ENCODE results near the gene PDLIM4.

DNA sequence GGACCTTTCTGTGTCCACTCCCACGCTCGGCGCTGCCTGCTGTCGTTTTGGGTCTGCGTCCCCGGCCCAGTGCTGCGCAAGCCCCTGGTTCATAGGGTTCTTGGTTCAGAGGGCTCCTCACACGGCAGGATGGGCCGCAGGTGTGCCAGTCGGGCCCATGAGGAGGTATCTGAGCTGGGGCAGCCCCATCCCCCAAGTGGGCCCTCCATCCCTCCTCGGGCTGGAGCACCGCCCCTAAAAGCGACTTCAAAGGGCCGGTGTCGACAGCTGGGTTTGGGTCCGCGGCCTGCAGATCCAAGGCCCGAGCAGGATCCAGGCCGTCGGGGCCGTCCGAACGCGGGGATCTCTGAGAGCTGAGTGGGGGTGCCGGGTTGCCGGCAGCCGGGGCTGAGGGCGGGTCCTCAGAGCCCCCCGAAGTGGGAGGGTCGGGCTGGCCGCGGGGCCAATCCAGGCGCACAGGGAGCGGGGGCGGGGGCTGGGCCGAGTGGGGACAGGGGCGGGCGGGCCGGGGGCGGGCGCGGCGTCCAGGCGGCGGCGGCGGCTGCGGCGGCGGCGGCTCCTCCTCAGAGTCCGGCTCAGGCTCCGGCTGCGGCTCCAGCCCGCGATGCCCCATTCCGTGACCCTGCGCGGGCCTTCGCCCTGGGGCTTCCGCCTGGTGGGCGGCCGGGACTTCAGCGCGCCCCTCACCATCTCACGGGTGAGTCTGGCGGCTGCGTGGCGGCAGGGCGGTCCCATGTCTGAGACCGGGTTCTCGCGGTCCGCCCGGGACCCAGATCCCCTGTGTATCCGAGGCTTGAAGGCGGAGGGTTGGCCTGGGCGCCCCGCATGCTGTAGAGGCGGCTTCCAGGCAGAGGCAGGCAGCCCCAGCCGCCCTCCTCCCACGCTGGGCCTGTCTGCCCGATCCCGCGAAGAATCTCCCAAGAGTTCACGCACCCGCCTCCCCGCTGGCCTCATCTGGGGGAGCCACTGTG lies at the start of gene PDLIM4:
- TF ChIP-seq FOXM1 (IDR thresholded peaks at IDR 0.05; ENCODE audit: borderline replicate concordance), result no peak
- no peak for TF ChIP-seq BHLHE40 (IDR thresholded peaks at IDR 0.05; ENCODE audit: borderline replicate concordance)
- TF ChIP-seq CTBP1 (IDR thresholded peaks at IDR 0.05; ENCODE audit: borderline replicate concordance), result no peak
- TF ChIP-seq SP1 (IDR thresholded peaks at IDR 0.05), result no peak
- TF ChIP-seq FOXK2 (IDR thresholded peaks at IDR 0.05), result no peak
- TF ChIP-seq, protein P1, sequence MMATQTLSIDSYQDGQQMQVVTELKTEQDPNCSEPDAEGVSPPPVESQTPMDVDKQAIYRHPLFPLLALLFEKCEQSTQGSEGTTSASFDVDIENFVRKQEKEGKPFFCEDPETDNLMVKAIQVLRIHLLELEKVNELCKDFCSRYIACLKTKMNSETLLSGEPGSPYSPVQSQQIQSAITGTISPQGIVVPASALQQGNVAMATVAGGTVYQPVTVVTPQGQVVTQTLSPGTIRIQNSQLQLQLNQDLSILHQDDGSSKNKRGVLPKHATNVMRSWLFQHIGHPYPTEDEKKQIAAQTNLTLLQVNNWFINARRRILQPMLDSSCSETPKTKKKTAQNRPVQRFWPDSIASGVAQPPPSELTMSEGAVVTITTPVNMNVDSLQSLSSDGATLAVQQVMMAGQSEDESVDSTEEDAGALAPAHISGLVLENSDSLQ (IDR thresholded peaks at IDR 0.05), result no peak
- no peak for TF ChIP-seq ARNT (IDR thresholded peaks at IDR 0.05)
- no peak for TF ChIP-seq TARDBP (IDR thresholded peaks at IDR 0.05)
- no peak for TF ChIP-seq FOXA1 (IDR thresholded peaks at IDR 0.05)
- TF ChIP-seq LEF1 (IDR thresholded peaks at IDR 0.05; ENCODE audit: borderline replicate concordance), result no peak
- TF ChIP-seq ZNF384 (IDR thresholded peaks at IDR 0.05), result no peak
- TF ChIP-seq L3MBTL2 (conservative IDR thresholded peaks at IDR 0.05), result no peak
- no peak for TF ChIP-seq HDGF (IDR thresholded peaks at IDR 0.05; ENCODE audit: borderline replicate concordance)

Measured in HEK293T (cell line).